SK-N-SH (cell line): ENCODE measurements around the gene IRAK2. TPM values are rescaled to one million over a fixed set of nuclear protein-coding genes. Genes with fewer than 3 reads are reported as not detected.

Experiments
- CTCF ChIA-PET: fragments of 300-600, 350-600 bp; formaldehyde crosslinking; extraction: SDS; loops from one replicate; lab custom pipeline; 2021; lab: Yijun Ruan, JAX
- POLR2A ChIA-PET: fragments of 350-600 bp; sonication (Branson Sonifier 250); formaldehyde crosslinking; extraction: SDS; loops from one replicate; lab custom pipeline; 2020; ENCODE audit warnings: antibody characterized with exemption, inconsistent platforms; lab: Yijun Ruan, JAX
- DNase-seq: peaks from one replicate; pipeline ENCODE4 v3.0.0; 2012
- H2AFZ ChIP-seq: fragments of 200-600 bp; sonication (generic); 2 replicates; pipeline ENCODE4 v1.8.1; 2016; ENCODE audit warnings: antibody characterized with exemption, mild to moderate bottlenecking, low read depth
- H3F3A ChIP-seq: fragments of 200-600 bp; sonication (generic); replicated peaks from 2 replicates; pipeline ENCODE3; 2016; ENCODE audit warnings: antibody characterized with exemption, mild to moderate bottlenecking; ENCODE audit not compliant: insufficient read depth
- H3K27ac ChIP-seq, 2 experiments: fragments of 200-500 bp in 1 of 2; fragments of 200-600 bp in 1 of 2; sonication (Bioruptor generic) in 1 of 2; sonication (generic), shearing (Covaris generic) in 1 of 2; 2 replicates each; pipeline versions ENCODE4 v1.5.1 to v1.6.1; 2014 to 2016; ENCODE audit warnings: low read depth in 2 of 2, inconsistent platforms in 1 of 2, low read length in 1 of 2, mild to moderate bottlenecking in 1 of 2, mixed read lengths in 1 of 2
- H3K27me3 ChIP-seq: fragments of 200-600 bp; sonication (generic), shearing (Covaris generic); 2 replicates; pipeline ENCODE4 v1.6.1; 2016; ENCODE audit warnings: mixed run types; ENCODE audit not compliant: insufficient read depth
- H3K36me3 ChIP-seq, 2 experiments: fragments of 200-500 bp in 1 of 2; fragments of 200-600 bp in 1 of 2; sonication (Bioruptor generic) in 1 of 2; sonication (generic) in 1 of 2; replicated peaks in 1 of 2; 2 replicates each; pipeline versions ENCODE3 to v1.5.1; 2014 to 2016; ENCODE audit warnings: low read length in 1 of 2, mild to moderate bottlenecking in 1 of 2; ENCODE audit not compliant: insufficient read depth in 2 of 2, control insufficient read depth in 1 of 2
- H3K4me1 ChIP-seq, 2 experiments: fragments of 200-500 bp in 1 of 2; fragments of 200-600 bp in 1 of 2; sonication (Bioruptor generic) in 1 of 2; sonication (generic), shearing (Covaris generic) in 1 of 2; 2 replicates each; pipeline versions ENCODE4 v1.5.1 to v1.6.1; 2014 to 2016; ENCODE audit warnings: low read depth in 1 of 2, low read length in 1 of 2, mixed run types in 1 of 2; ENCODE audit not compliant: insufficient read depth in 2 of 2, control insufficient read depth in 1 of 2
- H3K4me2 ChIP-seq: fragments of 200-600 bp; sonication (generic), shearing (Covaris generic); 2 replicates; pipeline ENCODE4 v1.6.1; 2017; ENCODE audit warnings: mixed run types
- H3K4me3 ChIP-seq, 2 experiments: fragments of 200-500 bp in 1 of 2; fragments of 200-600 bp in 1 of 2; sonication (Bioruptor generic) in 1 of 2; sonication (generic), shearing (Covaris generic) in 1 of 2; 2 replicates each; pipeline versions ENCODE4 v1.5.1 to v1.8.1; 2014 to 2016; ENCODE audit warnings: low read depth in 2 of 2, inconsistent platforms in 1 of 2, low read length in 1 of 2, mild to moderate bottlenecking in 1 of 2, mixed read lengths in 1 of 2, moderate library complexity in 1 of 2
- H3K79me2 ChIP-seq: fragments of 200-600 bp; sonication (generic); 2 replicates; pipeline ENCODE4 v1.8.1; 2017; ENCODE audit warnings: mild to moderate bottlenecking; ENCODE audit not compliant: insufficient read depth
- H3K9ac ChIP-seq: fragments of 200-600 bp; sonication (generic); 2 replicates; pipeline ENCODE4 v1.6.1; 2017; ENCODE audit warnings: mixed run types
- H3K9me2 ChIP-seq: fragments of 200-600 bp; sonication (generic); 2 replicates; pipeline ENCODE4 v1.6.1; 2017; ENCODE audit warnings: mixed run types
- H3K9me3 ChIP-seq: fragments of 200-600 bp; sonication (generic); 2 replicates; pipeline ENCODE4 v1.6.1; 2017; ENCODE audit warnings: mixed run types, mild to moderate bottlenecking, moderate library complexity
- H4K20me1 ChIP-seq: fragments of 200-600 bp; sonication (generic); 2 replicates; pipeline ENCODE4 v1.6.1; 2017; ENCODE audit warnings: mild to moderate bottlenecking, mixed run types; ENCODE audit not compliant: insufficient read depth
- CHD2 ChIP-seq: fragments of 150-350 bp; IDR thresholded peaks from 2 replicates; pipeline ENCODE4 v1.6.1; 2018; ENCODE audit warnings: low read length; ENCODE audit not compliant: partially characterized antibody
- ELF1 ChIP-seq: IDR thresholded peaks from 2 replicates; pipeline ENCODE4 v1.4.0; 2012
- EZH2phosphoT487 ChIP-seq: fragments of 200-600 bp; sonication (generic); IDR thresholded peaks from 2 replicates; pipeline ENCODE4 v1.6.1; 2017; ENCODE audit warnings: low read depth, mixed run types, mild to moderate bottlenecking, antibody characterized with exemption, moderate library complexity, borderline replicate concordance
- FOXJ3 ChIP-seq: sonication (generic); formaldehyde crosslinking; IDR thresholded peaks from 2 replicates; pipeline ENCODE4 v1.5.1; 2020; ENCODE audit warnings: mild to moderate bottlenecking, missing genetic modification reagents
- FOXM1 ChIP-seq: IDR thresholded peaks from 2 replicates; pipeline ENCODE4 v1.4.0; 2012; ENCODE audit warnings: low read depth, mild to moderate bottlenecking
- GATA2 ChIP-seq: sonication (generic); formaldehyde crosslinking; IDR thresholded peaks from 2 replicates; pipeline ENCODE4 v1.5.0; 2020; ENCODE audit warnings: mild to moderate bottlenecking, missing genetic modification reagents
- JUND ChIP-seq: IDR thresholded peaks from 2 replicates; pipeline ENCODE4 v1.4.0; 2012
- MEF2A ChIP-seq: IDR thresholded peaks from 2 replicates; pipeline ENCODE4 v1.4.0; 2012; ENCODE audit warnings: low read depth, borderline replicate concordance
- MXI1 ChIP-seq: IDR thresholded peaks from 2 replicates; pipeline ENCODE4 v1.6.1; 2012; ENCODE audit warnings: mild to moderate bottlenecking, low read depth, low read length, improper control_type of control experiment
- NFIC ChIP-seq: IDR thresholded peaks from 2 replicates; pipeline ENCODE4 v1.4.0; 2012; ENCODE audit warnings: borderline replicate concordance
- POLR2AphosphoS5 ChIP-seq: IDR thresholded peaks from 2 replicates; pipeline ENCODE4 v1.6.1; 2012; ENCODE audit warnings: low read depth, low read length
- RAD21 ChIP-seq: IDR thresholded peaks from 2 replicates; pipeline ENCODE4 v1.6.1; 2012; ENCODE audit warnings: mild to moderate bottlenecking, low read length
- RCOR1 ChIP-seq: fragments of 150-350 bp; IDR thresholded peaks from 2 replicates; pipeline ENCODE4 v1.6.1; 2017; ENCODE audit warnings: antibody characterized with exemption, low read length
- RFX5 ChIP-seq: IDR thresholded peaks from 2 replicates; pipeline ENCODE4 v1.6.1; 2012; ENCODE audit warnings: mild to moderate bottlenecking, improper control_type of control experiment, low read length
- RXRA ChIP-seq: IDR thresholded peaks from 2 replicates; pipeline ENCODE4 v1.4.0; 2012; ENCODE audit warnings: low read depth, mild to moderate bottlenecking, borderline replicate concordance
- SMC3 ChIP-seq: IDR thresholded peaks from 2 replicates; pipeline ENCODE4 v1.6.1; 2012; ENCODE audit warnings: low read depth, low read length, improper control_type of control experiment
- TAF1 ChIP-seq: IDR thresholded peaks from 2 replicates; pipeline ENCODE4 v1.6.1; 2012; ENCODE audit warnings: low read depth, mild to moderate bottlenecking, low read length, moderate library complexity, borderline replicate concordance
- YY1 ChIP-seq: IDR thresholded peaks from 2 replicates; pipeline ENCODE4 v1.4.0; 2012; ENCODE audit warnings: low read depth, mild to moderate bottlenecking
- WGBS: methylation state at CpG from one replicate; pipeline ENCODE4 v1.1.6; 2017; ENCODE audit warnings: low lambda C conversion rate; 5-methylcytosine and 5-hydroxymethylcytosine counted together
- polyA plus RNA-seq, 3 experiments: library from polyadenylated mRNA; depleted of rRNA; stranded (reverse); fragments of >200 nt; gene quantifications; 2 replicates each; pipeline ENCODE4 v1.2.3, GENCODE V29; 2012
- TF ChIP-seq, protein P1 (sequence below): IDR thresholded peaks from 2 replicates; pipeline ENCODE4; 2012
- TF ChIP-seq, protein P2 (sequence below): IDR thresholded peaks from 2 replicates; pipeline ENCODE4 v1.6.1; 2012; ENCODE audit warnings: mild to moderate bottlenecking, low read depth, low read length, moderate library complexity
- TF ChIP-seq, protein P3 (sequence below): fragments of 150-350 bp; IDR thresholded peaks from 2 replicates; pipeline ENCODE4 v1.6.1; 2017; ENCODE audit warnings: antibody characterized with exemption, low read length, low read depth, borderline replicate concordance
- TF ChIP-seq, protein P4 (sequence below): IDR thresholded peaks from 2 replicates; pipeline ENCODE4 v1.4.0; 2012; ENCODE audit warnings: low read depth

The IRAK2 gene
- polyA plus RNA-seq, 1 of the 3 experiments (the other 2 are of a cell fraction): 7.7 TPM

DNA sequence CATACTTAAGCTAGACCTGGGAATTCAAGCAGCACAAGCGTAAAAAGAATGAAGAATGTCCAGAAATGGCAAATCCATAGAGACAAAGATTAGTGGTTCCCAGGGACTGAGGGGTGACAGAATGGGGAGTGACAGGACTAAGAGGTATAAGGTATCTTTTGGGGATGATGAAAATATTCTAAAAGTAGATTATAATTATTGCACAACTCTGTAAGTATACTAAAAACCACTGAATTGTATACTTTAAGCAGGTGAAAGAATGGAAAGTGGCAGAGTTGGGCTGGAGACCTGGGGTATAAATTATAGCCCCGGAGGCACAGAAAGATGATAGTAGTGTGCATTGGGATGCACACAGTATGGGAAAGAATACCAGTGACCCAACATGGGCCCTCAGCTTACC is 43.7 kb upstream of the IRAK2 start:
- H3K27ac ChIP-seq: no peak overlapping the region
- POLR2A ChIA-PET: no interaction called here
- H3K36me3 ChIP-seq: peaks cover 8 to 35% of the 10 kb centered on the region in 2 experiments
- peaks cover 7 to 10% of the 10 kb centered on the region in 2 experiments; a peak in 3 of 4 replicates for H3K4me1 ChIP-seq
- H3K9me3 ChIP-seq: no peaks in the 10 kb centered on the region
- no peaks in the 10 kb centered on the region for H3K9me2 ChIP-seq
- H3K4me2 ChIP-seq: no peak overlapping the region
- H3K9ac ChIP-seq: no peak overlapping the region
- no peak for DNase-seq
- H3K27me3 ChIP-seq: no peaks in the 10 kb centered on the region
- no peak overlapping the region for H3K4me3 ChIP-seq
- H3K79me2 ChIP-seq: peaks cover 94% of the 10 kb centered on the region
- peaks cover 46% of the 10 kb centered on the region for H4K20me1 ChIP-seq
- no peaks in the 10 kb centered on the region for H3F3A ChIP-seq
- CTCF ChIA-PET: no interaction called here
- no peak overlapping the region for H2AFZ ChIP-seq
- WGBS: 100% methylated on average over 2 of the region's 2 CpGs
- TF ChIP-seq MXI1 (no peak), FOXM1 (no peak), SMC3 (no peak), RXRA (no peak), NFIC (no peak), RAD21 (no peak), RFX5 (no peak), MEF2A (no peak), TAF1 (no peak)
- TF ChIP-seq, protein P1, sequence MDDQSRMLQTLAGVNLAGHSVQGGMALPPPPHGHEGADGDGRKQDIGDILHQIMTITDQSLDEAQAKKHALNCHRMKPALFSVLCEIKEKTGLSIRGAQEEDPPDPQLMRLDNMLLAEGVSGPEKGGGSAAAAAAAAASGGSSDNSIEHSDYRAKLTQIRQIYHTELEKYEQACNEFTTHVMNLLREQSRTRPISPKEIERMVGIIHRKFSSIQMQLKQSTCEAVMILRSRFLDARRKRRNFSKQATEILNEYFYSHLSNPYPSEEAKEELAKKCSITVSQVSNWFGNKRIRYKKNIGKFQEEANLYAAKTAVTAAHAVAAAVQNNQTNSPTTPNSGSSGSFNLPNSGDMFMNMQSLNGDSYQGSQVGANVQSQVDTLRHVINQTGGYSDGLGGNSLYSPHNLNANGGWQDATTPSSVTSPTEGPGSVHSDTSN: no peak

DNA sequence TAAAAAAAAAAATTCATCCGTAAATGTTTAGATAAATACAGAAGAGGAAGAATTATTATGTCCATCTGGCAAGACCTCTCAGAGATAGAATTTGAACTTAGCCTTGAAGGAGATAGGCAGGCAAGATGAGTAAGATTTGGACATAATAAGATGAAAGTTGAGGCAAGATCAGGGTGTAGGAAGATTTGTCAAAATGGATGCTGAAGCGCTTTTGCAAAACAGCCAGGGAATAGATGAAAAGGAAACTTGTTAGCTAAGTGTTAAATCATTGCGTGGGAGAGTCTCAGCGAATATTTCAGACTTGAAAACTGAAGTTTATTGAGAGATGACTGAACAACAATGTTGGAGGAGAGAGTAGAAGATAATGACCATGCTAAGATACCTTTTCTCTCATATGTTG is 42.0 kb upstream of the IRAK2 start:
- POLR2A ChIA-PET: no interaction called here
- TF ChIP-seq RAD21 (no peak), POLR2AphosphoS5 (no peak), MXI1 (no peak), RXRA (no peak), GATA2 (CRISPR knock-in tag) (no peak), FOXJ3 (no peak), NFIC (no peak), EZH2phosphoT487 (no peak), RCOR1 (no peak), YY1 (no peak), ELF1 (no peak), CHD2 (no peak), SMC3 (no peak), JUND (no peak)
- TF ChIP-seq, protein P1: no peak
- TF ChIP-seq, protein P2, sequence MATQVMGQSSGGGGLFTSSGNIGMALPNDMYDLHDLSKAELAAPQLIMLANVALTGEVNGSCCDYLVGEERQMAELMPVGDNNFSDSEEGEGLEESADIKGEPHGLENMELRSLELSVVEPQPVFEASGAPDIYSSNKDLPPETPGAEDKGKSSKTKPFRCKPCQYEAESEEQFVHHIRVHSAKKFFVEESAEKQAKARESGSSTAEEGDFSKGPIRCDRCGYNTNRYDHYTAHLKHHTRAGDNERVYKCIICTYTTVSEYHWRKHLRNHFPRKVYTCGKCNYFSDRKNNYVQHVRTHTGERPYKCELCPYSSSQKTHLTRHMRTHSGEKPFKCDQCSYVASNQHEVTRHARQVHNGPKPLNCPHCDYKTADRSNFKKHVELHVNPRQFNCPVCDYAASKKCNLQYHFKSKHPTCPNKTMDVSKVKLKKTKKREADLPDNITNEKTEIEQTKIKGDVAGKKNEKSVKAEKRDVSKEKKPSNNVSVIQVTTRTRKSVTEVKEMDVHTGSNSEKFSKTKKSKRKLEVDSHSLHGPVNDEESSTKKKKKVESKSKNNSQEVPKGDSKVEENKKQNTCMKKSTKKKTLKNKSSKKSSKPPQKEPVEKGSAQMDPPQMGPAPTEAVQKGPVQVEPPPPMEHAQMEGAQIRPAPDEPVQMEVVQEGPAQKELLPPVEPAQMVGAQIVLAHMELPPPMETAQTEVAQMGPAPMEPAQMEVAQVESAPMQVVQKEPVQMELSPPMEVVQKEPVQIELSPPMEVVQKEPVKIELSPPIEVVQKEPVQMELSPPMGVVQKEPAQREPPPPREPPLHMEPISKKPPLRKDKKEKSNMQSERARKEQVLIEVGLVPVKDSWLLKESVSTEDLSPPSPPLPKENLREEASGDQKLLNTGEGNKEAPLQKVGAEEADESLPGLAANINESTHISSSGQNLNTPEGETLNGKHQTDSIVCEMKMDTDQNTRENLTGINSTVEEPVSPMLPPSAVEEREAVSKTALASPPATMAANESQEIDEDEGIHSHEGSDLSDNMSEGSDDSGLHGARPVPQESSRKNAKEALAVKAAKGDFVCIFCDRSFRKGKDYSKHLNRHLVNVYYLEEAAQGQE: no peak
- TF ChIP-seq, protein P3, sequence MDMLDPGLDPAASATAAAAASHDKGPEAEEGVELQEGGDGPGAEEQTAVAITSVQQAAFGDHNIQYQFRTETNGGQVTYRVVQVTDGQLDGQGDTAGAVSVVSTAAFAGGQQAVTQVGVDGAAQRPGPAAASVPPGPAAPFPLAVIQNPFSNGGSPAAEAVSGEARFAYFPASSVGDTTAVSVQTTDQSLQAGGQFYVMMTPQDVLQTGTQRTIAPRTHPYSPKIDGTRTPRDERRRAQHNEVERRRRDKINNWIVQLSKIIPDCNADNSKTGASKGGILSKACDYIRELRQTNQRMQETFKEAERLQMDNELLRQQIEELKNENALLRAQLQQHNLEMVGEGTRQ: no peak
- TF ChIP-seq, protein P4, sequence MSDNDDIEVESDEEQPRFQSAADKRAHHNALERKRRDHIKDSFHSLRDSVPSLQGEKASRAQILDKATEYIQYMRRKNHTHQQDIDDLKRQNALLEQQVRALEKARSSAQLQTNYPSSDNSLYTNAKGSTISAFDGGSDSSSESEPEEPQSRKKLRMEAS: no peak

More for the DNA sequence above, 42.0 kb upstream of the IRAK2 start:
- H3K9me3 ChIP-seq: no peaks in the 10 kb centered on the region
- peaks cover 0 to 2% of the 10 kb centered on the region in 2 experiments; a peak in 1 of 4 replicates for H3K4me1 ChIP-seq
- 96% methylated on average over 4 of the region's 4 CpGs for WGBS
- CTCF ChIA-PET: interaction anchor here (0.9 kb wide), 1 partner anchor 30 kb away, joined by 3 read pairs; no protein-coding TSS in a partner anchor
- no peaks in the 10 kb centered on the region for H3K9me2 ChIP-seq
- H3K9ac ChIP-seq: no peak overlapping the region
- peaks cover 41% of the 10 kb centered on the region for H4K20me1 ChIP-seq
- H3K36me3 ChIP-seq: peaks cover 18 to 45% of the 10 kb centered on the region in 2 experiments
- H2AFZ ChIP-seq: no peak overlapping the region
- H3K4me3 ChIP-seq: no peak overlapping the region
- no peaks in the 10 kb centered on the region for H3K27me3 ChIP-seq
- no peak overlapping the region for H3K4me2 ChIP-seq
- no peaks in the 10 kb centered on the region for H3F3A ChIP-seq
- no peak for DNase-seq
- no peak overlapping the region for H3K27ac ChIP-seq
- H3K79me2 ChIP-seq: peaks cover 78% of the 10 kb centered on the region
